Stomach (tissue), 4 donors: Measurements from ENCODE around the gene MLXIP.

ENCODE experiments used
- CTCF ChIP-seq, 7 experiments: fragments of 450-650 bp in 4 of 7; fragments of 200-600 bp in 3 of 7; sonication (generic) in 3 of 7; IDR thresholded peaks; one replicate each; pipeline ENCODE4 v1.5.1; 2016 to 2019; ENCODE audit warnings: antibody characterized with exemption in 7 of 7, control low read depth in 2 of 7, mild to moderate bottlenecking in 1 of 7
- EP300 ChIP-seq: sonication (generic); formaldehyde crosslinking; IDR thresholded peaks from one replicate; pipeline ENCODE4 v1.6.1; 2017; ENCODE audit warnings: antibody characterized with exemption
- POLR2A ChIP-seq, 4 donors: fragments of 450-650 bp; IDR thresholded peaks; one replicate each; pipeline ENCODE4 v1.6.1; 2016; ENCODE audit warnings: antibody characterized with exemption in 4 of 4, control low read depth in 2 of 4, mild to moderate bottlenecking in 1 of 4, moderate library complexity in 1 of 4
- POLR2AphosphoS5 ChIP-seq, 3 donors: sonication (generic); formaldehyde crosslinking; IDR thresholded peaks; one replicate each; pipeline ENCODE4 v1.6.1; 2016; ENCODE audit warnings: antibody characterized with exemption in 3 of 3

- TF ChIP-seq POLR2A (IDR thresholded peaks at IDR 0.05) (no peak), CTCF (IDR thresholded peaks at IDR 0.05) (no peak), EP300 (no peak), POLR2AphosphoS5 (IDR thresholded peaks at IDR 0.05) (no peak)
These were observed 48.7 kb upstream of the MLXIP start for GRCh38 chr12:122029620-122030423.
